ENCODE measurements around the gene SNED1.

The SNED1 gene

GRCh38 chr2:240960309-240960970 lies 38.0 kb upstream of the SNED1 start:
- no peak for DNase-seq (ENCODE audit: low read depth)

- DNase-seq (ENCODE audit: low read depth), result no peak
Measured at GRCh38 chr2:240960971-240961876, 37.2 kb upstream of the SNED1 start.

DNA sequence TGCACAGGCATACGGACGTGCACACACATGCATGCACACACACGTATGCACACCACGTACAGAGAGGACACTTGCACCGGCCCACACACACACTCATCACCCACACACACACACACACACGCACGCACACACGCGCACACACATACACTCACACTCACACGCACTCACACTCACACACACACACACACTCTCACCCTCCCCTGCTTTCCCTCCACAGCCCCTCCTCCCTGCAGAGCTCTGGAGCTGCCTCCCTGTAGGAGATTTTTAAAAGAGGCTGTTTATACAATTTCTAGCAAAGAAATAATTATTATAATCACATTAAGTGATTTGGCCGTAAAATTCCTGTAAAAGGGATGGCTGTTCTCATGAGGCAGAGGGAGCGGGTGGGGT lies 36.5 kb upstream of the SNED1 start:
- no peak for DNase-seq (ENCODE audit: low read depth)

DNA sequence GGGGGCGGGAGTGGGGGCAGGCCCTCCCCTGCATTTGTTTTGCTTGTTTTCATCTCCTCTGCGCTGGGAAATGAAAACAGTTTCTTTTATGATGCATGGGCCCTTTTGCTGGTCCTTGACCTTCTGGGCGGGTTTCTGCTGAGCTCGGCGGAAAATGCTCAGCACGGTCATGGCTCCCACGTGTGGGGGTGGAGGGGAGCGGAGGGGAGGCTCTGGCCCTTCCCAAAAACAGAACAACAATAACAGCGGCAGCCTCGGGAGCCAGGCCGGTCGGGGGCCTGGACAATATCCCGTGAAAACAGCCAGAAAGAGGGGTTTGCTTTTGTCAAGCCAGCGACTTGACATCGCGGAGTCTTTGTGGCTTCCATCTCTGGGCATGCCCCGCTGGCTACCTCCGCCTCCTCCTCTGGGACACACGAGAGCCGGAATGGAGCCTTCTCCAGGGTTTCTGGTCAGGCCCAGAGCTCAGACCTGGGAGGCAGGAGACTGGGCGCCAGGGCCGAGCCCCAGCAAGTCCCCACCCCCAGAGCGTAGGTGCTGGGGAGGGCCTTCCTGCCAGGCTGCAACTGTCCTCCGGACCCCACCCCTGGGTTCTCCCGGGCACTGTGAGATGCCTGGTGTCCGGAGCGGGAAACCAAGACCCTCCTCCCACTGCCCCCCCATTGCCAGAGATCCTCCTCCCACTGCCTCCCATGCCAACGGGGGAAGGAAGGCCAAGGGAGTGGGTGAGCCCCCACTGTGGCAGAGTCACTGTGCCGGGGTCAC lies 35.9 kb upstream of the SNED1 start:
- no peak for DNase-seq (ENCODE audit: low read depth)

- DNase-seq (ENCODE audit: low read depth), result no peak
Measured at GRCh38 chr2:240963065-240963867, 35.2 kb upstream of the SNED1 start.

DNA sequence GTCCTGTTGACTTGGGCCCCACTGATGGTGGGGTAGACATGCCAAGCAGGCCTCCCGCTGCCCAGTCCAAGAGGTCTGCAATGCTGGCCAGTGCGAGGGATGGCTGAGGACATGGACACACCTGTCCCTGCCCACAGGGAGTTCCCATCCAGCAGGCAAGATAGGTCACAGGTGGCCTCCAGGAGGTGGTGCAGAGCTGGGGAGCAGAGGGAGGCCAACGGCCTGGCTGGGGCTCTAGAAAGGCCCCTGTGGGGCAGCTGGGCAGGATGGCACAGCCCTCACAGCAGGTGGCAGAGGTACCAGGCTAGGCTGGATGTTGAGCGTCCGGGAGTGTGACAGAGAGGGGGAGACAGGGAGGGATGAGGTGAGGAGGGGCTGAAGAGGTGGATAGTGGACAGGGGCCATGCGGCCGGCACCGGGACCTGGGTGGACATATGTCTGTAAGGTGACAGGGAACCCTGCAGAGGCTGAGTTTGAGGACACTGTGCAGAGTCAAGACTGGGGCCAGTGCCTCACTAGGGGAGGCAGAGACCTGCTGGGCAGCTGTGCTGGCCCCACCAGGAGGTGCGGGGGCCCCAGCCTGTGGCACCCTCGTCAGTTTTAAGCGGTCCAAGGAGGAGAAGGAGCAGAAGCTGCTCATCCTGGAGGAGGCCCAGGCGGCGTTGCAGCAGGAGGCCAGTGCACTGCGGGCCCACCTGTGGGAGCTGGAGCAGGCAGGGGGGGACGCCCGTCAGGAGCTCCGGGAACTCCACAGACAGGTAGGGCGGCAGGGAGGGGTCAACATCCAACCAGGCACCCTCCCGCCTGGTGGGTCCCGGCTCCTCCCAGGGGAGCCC lies 34.3 kb upstream of the SNED1 start:
- DNase-seq (ENCODE audit: low read depth), result no peak

DNA sequence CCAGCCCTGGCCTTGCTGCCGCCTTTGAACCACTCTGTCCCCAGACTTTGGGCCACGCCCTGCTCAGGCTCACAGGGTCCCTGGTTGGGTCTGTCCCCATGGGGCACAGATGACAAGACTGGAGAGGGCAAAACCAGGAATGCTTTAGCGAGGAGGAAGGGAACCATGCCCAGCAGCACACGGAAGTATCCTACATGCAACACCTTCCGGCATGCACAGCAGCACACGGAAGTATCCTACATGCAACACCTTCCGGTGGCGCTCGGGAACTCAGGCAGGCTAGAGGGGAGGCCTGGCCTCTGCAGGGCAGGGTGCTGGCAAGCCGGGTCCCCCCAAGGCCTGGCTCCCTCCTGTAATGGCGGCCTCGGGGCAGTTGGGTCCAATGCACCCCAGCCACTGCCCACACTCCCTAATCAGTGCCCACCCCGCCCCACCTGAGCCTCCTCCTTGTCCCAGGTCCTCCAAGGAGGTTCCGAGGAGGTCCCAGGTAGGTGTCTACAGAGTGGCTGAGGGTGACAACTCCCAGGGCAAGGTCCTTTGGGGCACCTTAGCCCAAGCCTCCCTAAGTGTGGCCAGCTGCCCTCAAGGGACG lies 33.6 kb upstream of the SNED1 start:
- DNase-seq (ENCODE audit: low read depth), result no peak

DNA sequence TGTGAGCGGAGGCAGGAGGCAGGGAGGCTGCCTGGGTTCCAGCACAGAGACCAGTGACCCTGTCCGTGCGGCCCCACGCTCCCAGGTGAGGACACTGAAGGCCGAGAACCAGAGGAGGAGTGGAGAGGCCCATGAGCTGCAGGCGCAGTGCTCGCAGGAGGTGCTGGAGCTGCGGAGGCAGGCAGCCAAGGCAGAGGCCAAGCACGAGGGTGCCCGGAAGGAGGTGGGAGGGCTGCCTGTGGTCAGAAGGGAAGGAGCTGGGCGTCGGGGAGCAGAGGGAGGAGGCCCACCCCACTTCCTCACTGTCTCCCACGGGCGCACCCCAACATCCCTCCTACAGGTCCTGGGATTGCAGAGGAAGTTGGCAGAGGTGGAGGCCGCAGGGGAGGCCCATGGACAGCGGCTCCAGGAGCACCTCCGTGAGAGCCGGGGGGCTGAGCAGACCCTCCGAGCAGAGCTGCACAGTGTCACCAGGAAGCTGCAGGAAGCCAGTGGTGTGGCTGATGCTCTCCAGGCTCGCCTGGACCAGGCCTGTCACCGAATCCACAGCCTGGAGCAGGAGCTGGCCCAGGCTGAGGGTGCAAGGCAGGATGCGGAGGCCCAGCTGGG lies 33.0 kb upstream of the SNED1 start:
- DNase-seq (ENCODE audit: low read depth), result no peak

DNA sequence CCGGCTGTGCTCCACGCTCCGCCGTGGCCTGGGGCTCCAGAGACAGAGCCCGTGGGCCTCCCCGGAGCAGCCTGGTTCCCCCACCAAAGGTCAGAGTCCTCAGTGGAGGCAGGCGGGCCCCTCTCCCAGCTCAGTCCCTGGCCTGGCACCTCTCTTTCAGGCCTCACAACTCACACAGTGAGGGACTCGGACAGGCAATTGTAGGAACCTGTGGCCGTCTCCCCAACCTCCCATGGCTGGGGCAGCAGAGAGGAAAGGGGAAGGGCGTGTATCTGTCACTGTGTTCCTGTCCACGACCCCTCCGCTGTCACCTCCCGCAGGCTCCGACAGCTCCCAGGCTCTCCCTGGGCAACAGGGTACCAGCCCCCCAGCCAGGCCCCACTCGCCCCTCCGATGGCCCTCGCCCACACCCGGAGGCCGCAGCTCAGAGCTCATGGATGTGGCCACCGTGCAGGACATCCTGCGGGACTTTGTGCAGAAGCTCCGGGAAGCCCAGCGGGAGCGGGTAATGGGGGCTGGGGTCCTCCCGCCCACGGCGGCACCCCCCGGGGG lies 32.4 kb upstream of the SNED1 start:
- no peak for DNase-seq (ENCODE audit: low read depth)

DNA sequence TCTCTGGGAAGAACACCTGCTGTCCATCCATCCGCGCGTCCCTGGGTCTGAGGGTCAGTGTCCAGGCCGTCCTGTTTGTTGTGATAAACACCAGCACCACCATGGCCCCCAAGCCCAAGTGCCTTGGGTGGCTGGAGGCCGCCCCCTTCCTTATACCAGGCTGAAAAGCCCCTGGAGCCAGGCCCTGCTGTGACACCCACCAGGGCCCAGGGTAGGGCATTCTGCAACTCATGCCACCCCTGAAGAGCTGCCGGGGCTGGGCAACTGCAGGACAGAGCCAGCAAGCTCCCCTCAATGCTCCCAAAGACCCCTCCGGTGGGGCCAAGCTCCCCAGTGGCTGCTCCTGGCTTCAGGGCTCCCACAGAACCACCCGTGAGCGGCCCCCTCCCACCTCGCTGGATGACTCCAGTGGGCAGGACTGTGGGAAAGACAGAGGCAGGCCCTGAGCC lies 31.9 kb upstream of the SNED1 start:
- DNase-seq (ENCODE audit: low read depth), result no peak

DNA sequence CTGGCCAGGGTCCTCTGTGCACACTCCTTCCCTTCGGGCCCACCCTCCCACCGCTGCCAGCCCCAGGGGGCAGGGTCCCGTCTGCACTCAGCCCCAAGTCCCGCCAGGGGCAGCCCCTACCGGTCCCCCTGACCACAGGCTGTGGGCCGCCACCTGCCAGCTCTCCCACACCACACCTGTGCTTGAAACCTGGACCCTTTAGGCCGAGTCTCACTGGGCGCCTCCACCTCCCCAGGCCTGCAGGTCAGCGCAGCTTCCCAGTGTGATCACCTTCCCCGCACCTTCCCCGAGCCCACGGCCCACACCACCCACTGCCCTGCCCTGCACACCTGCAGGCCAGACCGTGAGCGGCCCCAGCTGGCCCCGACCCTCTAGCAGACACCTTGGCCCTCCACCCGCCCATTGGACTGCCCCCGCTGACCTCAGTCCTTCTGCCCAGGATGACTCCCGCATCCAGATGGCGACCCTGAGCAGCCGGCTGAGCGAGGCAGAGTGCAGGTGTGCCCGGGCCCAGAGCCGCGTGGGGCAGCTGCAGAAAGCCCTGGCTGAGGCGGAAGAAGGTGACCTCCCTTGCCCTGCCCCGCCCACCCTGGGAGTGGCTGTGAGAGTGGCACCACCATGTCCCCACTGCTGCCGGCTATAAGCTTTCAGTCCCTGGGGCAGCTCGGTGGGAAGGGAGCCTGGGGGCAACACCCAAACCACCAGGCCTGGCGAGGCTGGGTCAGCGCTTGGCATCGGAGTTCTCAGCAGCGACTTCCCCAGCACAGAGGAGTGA lies 31.3 kb upstream of the SNED1 start:
- no peak for DNase-seq (ENCODE audit: low read depth)

- DNase-seq (ENCODE audit: low read depth), result no peak
Measured at GRCh38 chr2:240967681-240968621, 30.5 kb upstream of the SNED1 start.

GRCh38 chr2:240968731-240969624 lies 29.4 kb upstream of the SNED1 start:
- DNase-seq (ENCODE audit: low read depth), result no peak

GRCh38 chr2:240970104-240970503 lies 28.3 kb upstream of the SNED1 start:
- no peak for DNase-seq (ENCODE audit: low read depth)

DNA sequence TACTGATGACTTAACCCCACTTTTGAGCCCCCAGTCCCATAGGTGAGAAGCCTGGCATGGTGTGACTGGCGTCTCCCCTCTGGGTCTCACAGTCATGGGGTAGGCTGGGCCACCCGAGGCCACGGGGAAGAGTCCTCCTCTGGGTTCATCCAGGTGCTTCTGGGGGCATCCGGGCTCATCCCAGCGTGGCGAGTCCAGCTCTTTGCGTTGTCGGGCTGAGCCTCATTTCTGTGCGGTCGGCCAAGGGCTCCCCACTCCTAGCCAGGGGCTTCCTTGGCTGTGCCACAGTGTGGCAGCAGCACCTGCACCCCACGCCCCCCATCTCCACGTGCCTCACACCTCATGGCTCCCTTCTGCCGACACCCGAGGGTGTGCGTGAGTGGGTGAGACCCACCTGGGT lies 27.6 kb upstream of the SNED1 start:
- DNase-seq (ENCODE audit: low read depth), result no peak

GRCh38 chr2:240972201-240972600 lies 26.2 kb upstream of the SNED1 start:
- no peak for DNase-seq (ENCODE audit: low read depth)

All from stimulated activated CD8-positive, alpha-beta memory T cell treated with anti-CD3 and anti-CD28 coated beads, Interleukin-7, amount 100 ng/mL, for 24 hours (primary cell).